ENCODE data around the gene UVRAG. TPM values are rescaled to one million over a fixed set of nuclear protein-coding genes. Genes with fewer than 3 reads are reported as not detected.

The UVRAG gene
- total RNA-seq, 4 donors from 2014 or later: 27.1 to 35.9 (median 31.0) TPM

- peak overlapping the region; percentile 34 to 81 (median 54) for H3K27ac ChIP-seq
- no peak for DNase-seq
- H3K27me3 ChIP-seq: no peaks in the 10 kb centered on the region
- WGBS, 2 donors: 38 to 43% methylated on average over 4 of the region's 4 CpGs
- intact Hi-C loops (cut with DNase I): no loop called here
- H3K36me3 ChIP-seq: no peaks in the 10 kb centered on the region
- TF ChIP-seq POLR2A (IDR thresholded peaks at IDR 0.05): no peak
- TF ChIP-seq, protein P1, sequence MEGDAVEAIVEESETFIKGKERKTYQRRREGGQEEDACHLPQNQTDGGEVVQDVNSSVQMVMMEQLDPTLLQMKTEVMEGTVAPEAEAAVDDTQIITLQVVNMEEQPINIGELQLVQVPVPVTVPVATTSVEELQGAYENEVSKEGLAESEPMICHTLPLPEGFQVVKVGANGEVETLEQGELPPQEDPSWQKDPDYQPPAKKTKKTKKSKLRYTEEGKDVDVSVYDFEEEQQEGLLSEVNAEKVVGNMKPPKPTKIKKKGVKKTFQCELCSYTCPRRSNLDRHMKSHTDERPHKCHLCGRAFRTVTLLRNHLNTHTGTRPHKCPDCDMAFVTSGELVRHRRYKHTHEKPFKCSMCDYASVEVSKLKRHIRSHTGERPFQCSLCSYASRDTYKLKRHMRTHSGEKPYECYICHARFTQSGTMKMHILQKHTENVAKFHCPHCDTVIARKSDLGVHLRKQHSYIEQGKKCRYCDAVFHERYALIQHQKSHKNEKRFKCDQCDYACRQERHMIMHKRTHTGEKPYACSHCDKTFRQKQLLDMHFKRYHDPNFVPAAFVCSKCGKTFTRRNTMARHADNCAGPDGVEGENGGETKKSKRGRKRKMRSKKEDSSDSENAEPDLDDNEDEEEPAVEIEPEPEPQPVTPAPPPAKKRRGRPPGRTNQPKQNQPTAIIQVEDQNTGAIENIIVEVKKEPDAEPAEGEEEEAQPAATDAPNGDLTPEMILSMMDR (IDR thresholded peaks at IDR 0.05): no peak
- H3K4me3 ChIP-seq (replicated peaks in 1 of 3): no peak overlapping the region
- H3K9me3 ChIP-seq: no peaks in the 10 kb centered on the region
- H3K4me1 ChIP-seq: peaks cover 21 to 39% of the 10 kb centered on the region in 2 donors
Observed at GRCh38 chr11:75826461-75827230, 11.6 kb downstream of the UVRAG start.

DNA sequence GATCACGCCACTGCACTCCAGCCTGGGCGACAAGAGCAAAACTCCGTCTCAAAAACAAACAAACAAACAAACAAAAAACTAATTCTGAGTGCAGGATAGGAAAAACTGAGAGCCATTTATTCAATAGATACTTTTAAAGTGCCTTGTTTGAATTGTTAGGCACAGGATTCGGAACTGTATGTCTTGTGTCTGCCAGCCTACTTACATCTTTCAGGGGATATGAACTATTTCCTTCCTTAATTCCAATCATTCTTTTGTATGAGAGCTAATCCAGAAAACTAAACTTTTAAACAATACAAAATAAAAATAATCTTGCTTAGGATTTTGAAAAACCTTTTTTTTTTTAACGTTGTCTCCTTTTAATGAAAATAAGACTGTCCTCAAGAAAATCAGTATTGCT is 12.6 kb downstream of the UVRAG start:
- Histone ChIP-seq H3K4me3 (replicated peaks in 1 of 3) (no peak overlapping the region), H3K27ac (peak overlapping the region; percentile 11 to 81 (median 54)), H3K4me1 (peaks cover 17 to 35% of the 10 kb centered on the region in 2 donors), H3K27me3 (no peaks in the 10 kb centered on the region), H3K36me3 (no peaks in the 10 kb centered on the region), H3K9me3 (no peaks in the 10 kb centered on the region)
- DNase-seq: no peak
- WGBS, 2 donors: 74 to 77% methylated on average over 5 of the region's 5 CpGs
- no peak for TF ChIP-seq POLR2A (IDR thresholded peaks at IDR 0.05)
- TF ChIP-seq, protein P1 (IDR thresholded peaks at IDR 0.05): no peak
- intact Hi-C loops (cut with DNase I): no loop called here

GRCh38 chr11:75831915-75832502 is 17.0 kb downstream of the UVRAG start:
- H3K4me1 ChIP-seq: peaks cover 9 to 18% of the 10 kb centered on the region in 2 donors
- 95 to 96% methylated on average over 6 of the region's 6 CpGs for WGBS, 2 donors

DNA sequence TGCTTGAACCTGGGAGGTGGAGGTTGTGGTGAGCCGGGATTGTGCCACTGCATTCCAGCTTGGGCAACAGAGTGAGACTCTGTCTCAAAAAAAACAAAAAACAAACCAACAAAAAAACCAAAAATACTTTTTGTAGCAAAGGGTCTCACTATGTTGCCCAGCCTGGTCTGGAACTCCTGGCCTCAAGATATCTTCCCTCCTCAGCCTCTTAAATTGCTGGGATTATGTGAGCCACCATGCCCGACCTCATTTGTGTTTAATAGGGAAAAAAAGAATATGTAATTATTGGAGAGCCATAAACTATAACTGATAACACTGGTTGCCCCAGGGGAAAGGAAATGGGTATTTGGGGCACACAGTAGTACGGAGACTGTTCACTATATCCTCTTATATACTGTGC is 19.7 kb downstream of the UVRAG start:
- intact Hi-C loops (cut with DNase I): no loop called here
- Histone ChIP-seq H3K27ac (no peak overlapping the region), H3K4me3 (replicated peaks in 1 of 3) (no peak overlapping the region), H3K36me3 (no peaks in the 10 kb centered on the region), H3K9me3 (no peaks in the 10 kb centered on the region), H3K4me1 (peaks cover 8 to 9% of the 10 kb centered on the region in 2 donors), H3K27me3 (no peaks in the 10 kb centered on the region)
- no peak for TF ChIP-seq POLR2A (IDR thresholded peaks at IDR 0.05)
- TF ChIP-seq, protein P1 (IDR thresholded peaks at IDR 0.05): no peak
- no peak for DNase-seq
- 82 to 97% methylated on average over 3 of the region's 3 CpGs for WGBS, 2 donors

More at GRCh38 chr11:75831915-75832502, 17.0 kb downstream of the UVRAG start:
- H3K27ac ChIP-seq: no peak overlapping the region
- intact Hi-C loops (cut with DNase I): no loop called here
- no peaks in the 10 kb centered on the region for H3K27me3 ChIP-seq
- DNase-seq: no peak
- no peak for TF ChIP-seq POLR2A (IDR thresholded peaks at IDR 0.05)
- TF ChIP-seq, protein P1 (IDR thresholded peaks at IDR 0.05): no peak
- no peaks in the 10 kb centered on the region for H3K36me3 ChIP-seq
- H3K4me3 ChIP-seq (replicated peaks in 1 of 3): no peak overlapping the region
- no peaks in the 10 kb centered on the region for H3K9me3 ChIP-seq

DNA sequence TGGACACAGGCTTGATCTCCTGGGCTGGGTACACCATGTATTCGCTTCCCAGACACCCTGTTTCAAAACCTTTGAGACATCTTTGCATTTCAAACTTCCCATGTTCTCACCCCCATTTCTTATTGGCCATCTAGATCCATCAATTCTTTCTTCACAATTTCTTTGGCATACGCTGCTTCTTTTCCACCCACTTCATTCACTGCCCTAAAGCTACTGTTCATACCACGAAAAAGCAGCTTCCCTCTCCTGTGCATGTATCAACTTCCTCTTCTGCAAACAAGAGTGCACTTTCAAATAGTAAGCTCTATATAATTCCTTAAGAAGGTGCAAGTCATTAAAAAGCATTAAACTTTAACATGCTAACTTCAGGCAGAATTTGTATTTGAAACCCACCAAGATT is 21.4 kb downstream of the UVRAG start:
- no peak for DNase-seq
- Histone ChIP-seq H3K4me3 (replicated peaks in 1 of 3) (no peak overlapping the region), H3K27me3 (no peaks in the 10 kb centered on the region), H3K4me1 (peaks cover 24 to 26% of the 10 kb centered on the region in 2 donors), H3K9me3 (no peaks in the 10 kb centered on the region), H3K36me3 (no peaks in the 10 kb centered on the region), H3K27ac (peak overlapping the region in 1 of 3 donors; percentile 13)
- TF ChIP-seq, protein P1 (IDR thresholded peaks at IDR 0.05): no peak
- no peak for TF ChIP-seq POLR2A (IDR thresholded peaks at IDR 0.05)
- intact Hi-C loops (cut with DNase I): no loop called here
- 85 to 90% methylated on average over 3 of the region's 3 CpGs for WGBS, 2 donors
